ENCODE measurements around the gene CDCA3. TPM values are rescaled to one million over a fixed set of nuclear protein-coding genes. Genes with fewer than 3 reads are reported as not detected.

The CDCA3 gene
- total RNA-seq, 1 experiment from 2014 or later: 92.0 TPM

DNA sequence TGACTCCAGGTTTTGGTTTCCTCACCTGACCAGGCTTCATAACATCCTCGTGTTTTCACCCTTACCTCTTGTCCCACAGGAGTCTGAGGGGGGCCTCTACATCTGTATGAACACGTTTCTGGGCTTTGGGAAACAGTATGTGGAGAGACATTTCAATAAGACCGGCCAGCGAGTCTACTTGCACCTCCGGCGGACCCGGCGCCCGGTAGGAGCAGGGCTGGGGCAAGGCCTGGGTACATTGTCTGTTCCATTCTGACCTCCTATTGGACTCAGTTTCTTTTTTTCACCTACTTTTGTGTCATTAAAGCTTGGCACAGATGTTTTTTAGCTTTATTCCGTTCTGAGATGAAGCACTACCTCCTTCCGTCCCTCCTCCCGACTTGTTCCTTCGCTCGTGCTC is 4.2 kb upstream of the CDCA3 start:
- intact Hi-C loops (cut with micrococcal nuclease): no loop called here
- no peaks in the 10 kb centered on the region for H3K9me2 ChIP-seq (replicated peaks; ENCODE audit: low read length)
- no peaks in the 10 kb centered on the region for H3F3A ChIP-seq (ENCODE audit: low read length, unreplicated experiment)
- no peaks in the 10 kb centered on the region for H3K27me3 ChIP-seq (ENCODE audit: low read length)
- H3K9me3 ChIP-seq (ENCODE audit: low read length): no peaks in the 10 kb centered on the region
- POLR2A ChIA-PET (ENCODE audit: unreplicated experiment): no interaction called here
- no peak overlapping the region for H3K27ac ChIP-seq (ENCODE audit: low read length)
- H3K4me1 ChIP-seq (ENCODE audit: insufficient read depth, low read length): peaks cover 12% of the 10 kb centered on the region
- H3K4me2 ChIP-seq (ENCODE audit: low read length): no peak overlapping the region
- no peak for ATAC-seq
- H4K20me1 ChIP-seq (ENCODE audit: low read length): no peaks in the 10 kb centered on the region
- no TSS peak for BruUV-seq (replicated peaks)
- no peak overlapping the region for H2AFZ ChIP-seq (ENCODE audit: low read length)
- peaks cover 38% of the 10 kb centered on the region for H3K79me2 ChIP-seq (ENCODE audit: low read length)
- no peak for TF ChIP-seq CTCF (conservative IDR thresholded peaks at IDR 0.05; ENCODE audit: low read depth, low read length)
- TF ChIP-seq EZH2phosphoT487 (IDR thresholded peaks at IDR 0.05; ENCODE audit: borderline replicate concordance, low read length): no peak
- TF ChIP-seq EZH2 (IDR thresholded peaks at IDR 0.05; ENCODE audit: low read length, unreplicated experiment): no peak
- H3K4me3 ChIP-seq (ENCODE audit: low read length): no peak overlapping the region
- no peak overlapping the region for H3K9ac ChIP-seq (ENCODE audit: low read length)
- peaks cover 28% of the 10 kb centered on the region for H3K36me3 ChIP-seq (ENCODE audit: low read depth, low read length)
- no peak for DNase-seq
- CTCF ChIA-PET: no interaction called here

GRCh38 chr12:6854036-6854435 is 3.0 kb upstream of the CDCA3 start:
- H3K27me3 ChIP-seq (ENCODE audit: low read length): no peaks in the 10 kb centered on the region
- CTCF ChIA-PET: no interaction called here
- no TSS peak for BruUV-seq (replicated peaks)
- H2AFZ ChIP-seq (ENCODE audit: low read length): no peak overlapping the region
- intact Hi-C loops (cut with micrococcal nuclease): loop anchor here (5.0 kb wide), 2 partner anchors 102 to 153 kb away; partner anchors contain the start of gene MLF2
- H3K4me2 ChIP-seq (ENCODE audit: low read length): peak overlapping the region; percentile 99
- H3K79me2 ChIP-seq (ENCODE audit: low read length): peaks cover 51% of the 10 kb centered on the region
- H3K36me3 ChIP-seq (ENCODE audit: low read depth, low read length): peaks cover 35% of the 10 kb centered on the region
- no peaks in the 10 kb centered on the region for H3K9me2 ChIP-seq (replicated peaks; ENCODE audit: low read length)
- no peaks in the 10 kb centered on the region for H4K20me1 ChIP-seq (ENCODE audit: low read length)
- DNase-seq (no peak), ATAC-seq (no peak)
- no peaks in the 10 kb centered on the region for H3K9me3 ChIP-seq (ENCODE audit: low read length)
- POLR2A ChIA-PET (ENCODE audit: unreplicated experiment): no interaction called here
- peaks cover 23% of the 10 kb centered on the region for H3K4me1 ChIP-seq (ENCODE audit: insufficient read depth, low read length)
- no peak overlapping the region for H3K27ac ChIP-seq (ENCODE audit: low read length)
- no peak overlapping the region for H3K9ac ChIP-seq (ENCODE audit: low read length)
- no peaks in the 10 kb centered on the region for H3F3A ChIP-seq (ENCODE audit: low read length, unreplicated experiment)
- H3K4me3 ChIP-seq (ENCODE audit: low read length): peak overlapping the region; percentile 86
- TF ChIP-seq EZH2 (IDR thresholded peaks at IDR 0.05; ENCODE audit: low read length, unreplicated experiment): no peak
- no peak for TF ChIP-seq CTCF (conservative IDR thresholded peaks at IDR 0.05; ENCODE audit: low read depth, low read length)
- no peak for TF ChIP-seq EZH2phosphoT487 (IDR thresholded peaks at IDR 0.05; ENCODE audit: borderline replicate concordance, low read length)

- DNase-seq (no peak), ATAC-seq (no peak)
- H3K79me2 ChIP-seq (ENCODE audit: low read length): peaks cover 55% of the 10 kb centered on the region
- peaks cover 23% of the 10 kb centered on the region for H3K4me1 ChIP-seq (ENCODE audit: insufficient read depth, low read length)
- no peaks in the 10 kb centered on the region for H3K9me3 ChIP-seq (ENCODE audit: low read length)
- H4K20me1 ChIP-seq (ENCODE audit: low read length): no peaks in the 10 kb centered on the region
- ChIA-PET POLR2A (ENCODE audit: unreplicated experiment) (no interaction called here), CTCF (no interaction called here)
- H3K27ac ChIP-seq (ENCODE audit: low read length): peak overlapping the region; percentile 52; the same call in 1 of the 2 replicates
- intact Hi-C loops (cut with micrococcal nuclease): loop anchor here (5.0 kb wide), 2 partner anchors 101 to 154 kb away; partner anchors contain the start of gene MLF2
- no peak overlapping the region for H2AFZ ChIP-seq (ENCODE audit: low read length)
- no peaks in the 10 kb centered on the region for H3K9me2 ChIP-seq (replicated peaks; ENCODE audit: low read length)
- peaks cover 35% of the 10 kb centered on the region for H3K36me3 ChIP-seq (ENCODE audit: low read depth, low read length)
- peak overlapping the region; percentile 76 for H3K9ac ChIP-seq (ENCODE audit: low read length)
- H3F3A ChIP-seq (ENCODE audit: low read length, unreplicated experiment): no peaks in the 10 kb centered on the region
- no peaks in the 10 kb centered on the region for H3K27me3 ChIP-seq (ENCODE audit: low read length)
- TF ChIP-seq EZH2phosphoT487 (IDR thresholded peaks at IDR 0.05; ENCODE audit: borderline replicate concordance, low read length): no peak
- TF ChIP-seq CTCF (conservative IDR thresholded peaks at IDR 0.05; ENCODE audit: low read depth, low read length): no peak
- no TSS peak for BruUV-seq (replicated peaks)
- H3K4me3 ChIP-seq (ENCODE audit: low read length): peak overlapping the region; percentile 86
- H3K4me2 ChIP-seq (ENCODE audit: low read length): peak overlapping the region; percentile 99
These were observed 2.5 kb upstream of the CDCA3 start for GRCh38 chr12:6853626-6854025.

All from PC-3 (cell line).